Stimulated activated naive B cell treated with anti-CD40 and anti-IgM and Interleukin-4, amounts not matched to agents 10 μg/mL and 1 μg/mL and 100 μg/mL, for 72 hours (primary cell): ENCODE results near the gene OR6S1.
A peak's percentile ranks its signal among the peaks of the same experiment; 100 is the strongest.

Source experiments
- ATAC-seq, 2 donors: fragments of 150-1000 bp; cut with Tn5 transposase; replicated peaks; 2 replicates each; pipeline ENCODE4 v1.10.0; 2021; ENCODE audit warnings: moderate library complexity in 1 of 2
- DNase-seq: peaks from one replicate; pipeline ENCODE4 v3.0.0; 2021
- H3K27ac Mint-ChIP-seq: one replicate; pipeline ENCODE4 v1.8.0; 2022; ENCODE audit warnings: mild to moderate bottlenecking, mixed read lengths
- H3K27me3 Mint-ChIP-seq, 2 donors: one replicate each; pipeline ENCODE4 v1.8.0; 2022; ENCODE audit warnings: mixed read lengths in 2 of 2
- H3K36me3 Mint-ChIP-seq, 2 donors: one replicate each; pipeline ENCODE4 v1.8.0; 2022; ENCODE audit warnings: mixed read lengths in 2 of 2, mild to moderate bottlenecking in 1 of 2
- H3K4me1 Mint-ChIP-seq, 2 donors: one replicate each; pipeline ENCODE4 v1.8.0; 2022; ENCODE audit warnings: mixed read lengths in 2 of 2, mild to moderate bottlenecking in 1 of 2
- H3K4me3 Mint-ChIP-seq, 2 donors: one replicate each; pipeline ENCODE4 v1.8.0; 2022; ENCODE audit warnings: mild to moderate bottlenecking in 2 of 2, mixed read lengths in 2 of 2, moderate library complexity in 1 of 2
- H3K9me3 Mint-ChIP-seq, 2 donors: one replicate each; pipeline ENCODE4 v1.8.0; 2022; ENCODE audit warnings: mixed read lengths in 2 of 2, mild to moderate bottlenecking in 1 of 2

The OR6S1 gene

GRCh38 chr14:20615996-20616395 is 25.5 kb downstream of the OR6S1 start:
- no peaks in the 10 kb centered on the region for H3K36me3 Mint-ChIP-seq
- H3K27ac Mint-ChIP-seq = no peak overlapping the region
- peaks cover 0 to 6% of the 10 kb centered on the region in 2 donors for H3K27me3 Mint-ChIP-seq
- no peak for ATAC-seq
- no peak for DNase-seq
- no peaks in the 10 kb centered on the region for H3K9me3 Mint-ChIP-seq
- no peak overlapping the region for H3K4me3 Mint-ChIP-seq
- peaks cover 6 to 9% of the 10 kb centered on the region in 2 donors for H3K4me1 Mint-ChIP-seq

- peaks cover 6 to 9% of the 10 kb centered on the region in 2 donors for H3K4me1 Mint-ChIP-seq
- ATAC-seq (peak; percentile 4), DNase-seq (no peak)
- H3K4me3 Mint-ChIP-seq = no peak overlapping the region
- H3K36me3 Mint-ChIP-seq = no peaks in the 10 kb centered on the region
- peaks cover 0 to 6% of the 10 kb centered on the region in 2 donors for H3K27me3 Mint-ChIP-seq
- H3K9me3 Mint-ChIP-seq = no peaks in the 10 kb centered on the region
- H3K27ac Mint-ChIP-seq = no peak overlapping the region
Measured at GRCh38 chr14:20614038-20614840, 27.3 kb downstream of the OR6S1 start.

- H3K4me3 Mint-ChIP-seq = no peak overlapping the region
- H3K27me3 Mint-ChIP-seq = no peaks in the 10 kb centered on the region
- ATAC-seq = peak; percentile 74 to 78
- H3K36me3 Mint-ChIP-seq = no peaks in the 10 kb centered on the region
- H3K4me1 Mint-ChIP-seq = peaks cover 7 to 11% of the 10 kb centered on the region in 2 donors
- peak; percentile 85 for DNase-seq
- H3K27ac Mint-ChIP-seq = no peak overlapping the region
- H3K9me3 Mint-ChIP-seq = no peaks in the 10 kb centered on the region
Measured at GRCh38 chr14:20613094-20614037, 28.1 kb downstream of the OR6S1 start.

GRCh38 chr14:20612403-20612802 is 29.1 kb downstream of the OR6S1 start:
- Mint-ChIP-seq H3K4me3 (no peak overlapping the region), H3K36me3 (no peaks in the 10 kb centered on the region), H3K9me3 (no peaks in the 10 kb centered on the region), H3K4me1 (peaks cover 5% of the 10 kb centered on the region in 2 donors), H3K27me3 (no peaks in the 10 kb centered on the region), H3K27ac (no peak overlapping the region)
- DNase-seq (no peak), ATAC-seq (peak; percentile 45 to 47)

- ATAC-seq (no peak), DNase-seq (no peak)
- Mint-ChIP-seq H3K9me3 (no peaks in the 10 kb centered on the region), H3K4me1 (peaks cover 5% of the 10 kb centered on the region in 2 donors), H3K27ac (no peak overlapping the region), H3K4me3 (no peak overlapping the region), H3K27me3 (no peaks in the 10 kb centered on the region), H3K36me3 (no peaks in the 10 kb centered on the region)
Measured at GRCh38 chr14:20611277-20611676, 30.2 kb downstream of the OR6S1 start.

- H3K4me1 Mint-ChIP-seq = peaks cover 2 to 5% of the 10 kb centered on the region in 2 donors
- H3K9me3 Mint-ChIP-seq = no peaks in the 10 kb centered on the region
- ATAC-seq = peak; percentile 30 to 40
- H3K27me3 Mint-ChIP-seq = no peaks in the 10 kb centered on the region
- H3K4me3 Mint-ChIP-seq = no peak overlapping the region
- DNase-seq = peak; percentile 68
- H3K36me3 Mint-ChIP-seq = no peaks in the 10 kb centered on the region
- H3K27ac Mint-ChIP-seq = no peak overlapping the region
Measured at GRCh38 chr14:20610002-20610765, 31.3 kb downstream of the OR6S1 start.

GRCh38 chr14:20609215-20610001 is 32.1 kb downstream of the OR6S1 start:
- ATAC-seq (peak; percentile 33 to 34), DNase-seq (peak; percentile 67)
- Mint-ChIP-seq H3K27ac (no peak overlapping the region), H3K4me1 (peaks cover 2 to 5% of the 10 kb centered on the region in 2 donors), H3K27me3 (no peaks in the 10 kb centered on the region), H3K36me3 (no peaks in the 10 kb centered on the region), H3K4me3 (no peak overlapping the region), H3K9me3 (no peaks in the 10 kb centered on the region)

- H3K27ac Mint-ChIP-seq = peak overlapping the region; percentile 83
- H3K27me3 Mint-ChIP-seq = no peaks in the 10 kb centered on the region
- no peak for DNase-seq
- peak overlapping the region in 1 of 2 donors; percentile 8 for H3K4me3 Mint-ChIP-seq
- ATAC-seq = no peak
- no peaks in the 10 kb centered on the region for H3K9me3 Mint-ChIP-seq
- H3K4me1 Mint-ChIP-seq = peaks cover 2 to 5% of the 10 kb centered on the region in 2 donors
- no peaks in the 10 kb centered on the region for H3K36me3 Mint-ChIP-seq
Measured at GRCh38 chr14:20608383-20609110, 32.9 kb downstream of the OR6S1 start.

GRCh38 chr14:20607617-20608016 is 33.9 kb downstream of the OR6S1 start:
- ATAC-seq = no peak
- H3K36me3 Mint-ChIP-seq = no peaks in the 10 kb centered on the region
- no peaks in the 10 kb centered on the region for H3K27me3 Mint-ChIP-seq
- H3K9me3 Mint-ChIP-seq = no peaks in the 10 kb centered on the region
- H3K27ac Mint-ChIP-seq = no peak overlapping the region
- H3K4me3 Mint-ChIP-seq = no peak overlapping the region
- H3K4me1 Mint-ChIP-seq = peaks cover 2 to 5% of the 10 kb centered on the region in 2 donors
- DNase-seq = no peak

GRCh38 chr14:20606902-20607242 is 34.6 kb downstream of the OR6S1 start:
- ATAC-seq (no peak), DNase-seq (no peak)
- Mint-ChIP-seq H3K27ac (no peak overlapping the region), H3K27me3 (no peaks in the 10 kb centered on the region), H3K36me3 (no peaks in the 10 kb centered on the region), H3K4me1 (peaks cover 2 to 5% of the 10 kb centered on the region in 2 donors), H3K4me3 (no peak overlapping the region), H3K9me3 (no peaks in the 10 kb centered on the region)

- no peaks in the 10 kb centered on the region for H3K27me3 Mint-ChIP-seq
- H3K4me1 Mint-ChIP-seq = peaks cover 2 to 5% of the 10 kb centered on the region in 2 donors
- H3K4me3 Mint-ChIP-seq = no peak overlapping the region
- no peak for DNase-seq
- H3K27ac Mint-ChIP-seq = no peak overlapping the region
- H3K9me3 Mint-ChIP-seq = no peaks in the 10 kb centered on the region
- no peak for ATAC-seq
- no peaks in the 10 kb centered on the region for H3K36me3 Mint-ChIP-seq
Measured at GRCh38 chr14:20606190-20606901, 35.1 kb downstream of the OR6S1 start.

- Mint-ChIP-seq H3K4me1 (peaks cover 2 to 5% of the 10 kb centered on the region in 2 donors), H3K27ac (no peak overlapping the region), H3K27me3 (peaks cover 0 to 4% of the 10 kb centered on the region in 2 donors), H3K9me3 (no peaks in the 10 kb centered on the region), H3K36me3 (no peaks in the 10 kb centered on the region), H3K4me3 (no peak overlapping the region)
- no peak for ATAC-seq
- DNase-seq = no peak
Measured at GRCh38 chr14:20603813-20604690, 37.4 kb downstream of the OR6S1 start.
